ENCODE data around the gene RGS3.

Gene RGS3

GRCh38 chr9:113574441-113575262 lies 111.1 kb downstream of the RGS3 start:
- no peak for DNase-seq

- no peak for DNase-seq
Observed at GRCh38 chr9:113577525-113578261, 114.2 kb downstream of the RGS3 start.

GRCh38 chr9:113578279-113578865 lies 114.8 kb downstream of the RGS3 start:
- DNase-seq: no peak

- DNase-seq: no peak
Observed at GRCh38 chr9:113578882-113579282, 115.4 kb downstream of the RGS3 start.

GRCh38 chr9:113579283-113580040 lies 115.9 kb downstream of the RGS3 start:
- no peak for DNase-seq

- DNase-seq: no peak
Observed at GRCh38 chr9:113580041-113580953, 116.8 kb downstream of the RGS3 start.

- no peak for DNase-seq
Observed at GRCh38 chr9:113580954-113581311, 117.4 kb downstream of the RGS3 start.

- DNase-seq: no peak
Observed at GRCh38 chr9:113581865-113582697, 118.6 kb downstream of the RGS3 start.

- DNase-seq: no peak
Observed at GRCh38 chr9:113582698-113583200, 119.2 kb downstream of the RGS3 start.

GRCh38 chr9:113583511-113584427 lies 120.2 kb downstream of the RGS3 start:
- DNase-seq: no peak

GRCh38 chr9:113584428-113585084 lies 121.0 kb downstream of the RGS3 start:
- DNase-seq: no peak

- DNase-seq: no peak
Observed at GRCh38 chr9:113585085-113585442, 121.5 kb downstream of the RGS3 start.

GRCh38 chr9:113585555-113585954 lies 122.0 kb downstream of the RGS3 start:
- DNase-seq: no peak

GRCh38 chr9:113587471-113588031 lies 124.0 kb downstream of the RGS3 start:
- no peak for DNase-seq

- DNase-seq: no peak
Observed at GRCh38 chr9:113588242-113588810, 124.8 kb downstream of the RGS3 start.

- no peak for DNase-seq
Observed at GRCh38 chr9:113588936-113589335, 125.4 kb downstream of the RGS3 start.

GRCh38 chr9:113589407-113589806 lies 125.9 kb downstream of the RGS3 start:
- DNase-seq: no peak

- DNase-seq: no peak
Observed at GRCh38 chr9:113589890-113590289, 126.4 kb downstream of the RGS3 start.

GRCh38 chr9:113590389-113590788 lies 126.9 kb downstream of the RGS3 start:
- DNase-seq: no peak

All from NCI-H1436 treated with DMSO at 0.1 percent for 48 hours (cell line).